Smooth muscle cell (in vitro differentiated cells): ENCODE results near the gene DCHS1. TPM values are rescaled to one million over a fixed set of nuclear protein-coding genes. Genes with fewer than 3 reads are reported as not detected.

Source experiments
- DNase-seq: peaks from one replicate; lab custom pipeline; 2025; ENCODE audit not compliant: unreplicated experiment; lab: John Stamatoyannopoulos, UW
- H2AFZ ChIP-seq: fragments of 200-600 bp; sonication (generic); 2 replicates; pipeline ENCODE4 v1.6.0; 2016; ENCODE audit warnings: antibody characterized with exemption, low read depth, mild to moderate bottlenecking
- H3F3A ChIP-seq: fragments of 200-600 bp; sonication (generic); 2 replicates; pipeline ENCODE4 v1.6.0; 2017; ENCODE audit warnings: antibody characterized with exemption, low read depth
- H3K27ac ChIP-seq: fragments of 200-600 bp; sonication (generic); 2 replicates; pipeline ENCODE4 v1.5.1; 2016; ENCODE audit warnings: low read depth, mild to moderate bottlenecking
- H3K27me3 ChIP-seq: fragments of 200-600 bp; sonication (generic); 2 replicates; pipeline ENCODE4 v1.6.1; 2016; ENCODE audit warnings: low read depth, mild to moderate bottlenecking
- H3K36me3 ChIP-seq: fragments of 200-600 bp; sonication (generic); 2 replicates; pipeline ENCODE4 v1.5.1; 2016; ENCODE audit warnings: low read depth
- H3K4me1 ChIP-seq: fragments of 200-600 bp; sonication (generic); 2 replicates; pipeline ENCODE4 v1.5.1; 2016; ENCODE audit warnings: low read depth
- H3K4me2 ChIP-seq: fragments of 200-600 bp; sonication (generic); 2 replicates; pipeline ENCODE4 v1.6.0; 2016; ENCODE audit warnings: mild to moderate bottlenecking
- H3K4me3 ChIP-seq: fragments of 200-600 bp; sonication (generic); 2 replicates; pipeline ENCODE4 v1.5.1; 2016; ENCODE audit warnings: mild to moderate bottlenecking
- H3K79me2 ChIP-seq: fragments of 200-600 bp; sonication (generic); 2 replicates; pipeline ENCODE4 v1.6.0; 2016; ENCODE audit warnings: low read depth, mild to moderate bottlenecking
- H3K9ac ChIP-seq: fragments of 200-600 bp; sonication (generic); 2 replicates; pipeline ENCODE4 v1.6.0; 2016; ENCODE audit warnings: low read depth
- H3K9me3 ChIP-seq: fragments of 200-600 bp; sonication (generic); replicated peaks from 2 replicates; pipeline ENCODE4 v1.5.1; 2016; ENCODE audit warnings: low read depth
- H4K20me1 ChIP-seq: fragments of 200-600 bp; sonication (generic); 2 replicates; pipeline ENCODE4 v1.6.0; 2016; ENCODE audit warnings: low read depth
- WGBS: methylation state at CpG from one replicate; pipeline ENCODE4 v1.1.7; 2016; ENCODE audit warnings: low lambda C conversion rate; 5-methylcytosine and 5-hydroxymethylcytosine counted together
- polyA plus RNA-seq: library from polyadenylated mRNA; unstranded; fragments of >200 nt; fragmentation: Nextera tagmentation; extraction: Ambion mirVana; gene quantifications from 2 replicates; pipeline ENCODE4 v1.2.1, GENCODE V29; 2016
- total RNA-seq: library from RNA; depleted of rRNA; stranded (reverse); fragments of >200 nt; gene quantifications from 2 replicates; pipeline ENCODE4 v1.2.3, GENCODE V29; 2014
- TF ChIP-seq, protein P1 (sequence below): fragments of 200-600 bp; sonication (generic); IDR thresholded peaks from 2 replicates; pipeline ENCODE4 v1.5.1; 2017; ENCODE audit warnings: borderline replicate concordance, mild to moderate bottlenecking, antibody characterized with exemption; ENCODE audit not compliant: insufficient read depth, poor library complexity, severe bottlenecking

DCHS1 gene
- total and polyA plus RNA-seq, 2 experiments from 2014 or later: 24.5 to 34.2 TPM

DNA sequence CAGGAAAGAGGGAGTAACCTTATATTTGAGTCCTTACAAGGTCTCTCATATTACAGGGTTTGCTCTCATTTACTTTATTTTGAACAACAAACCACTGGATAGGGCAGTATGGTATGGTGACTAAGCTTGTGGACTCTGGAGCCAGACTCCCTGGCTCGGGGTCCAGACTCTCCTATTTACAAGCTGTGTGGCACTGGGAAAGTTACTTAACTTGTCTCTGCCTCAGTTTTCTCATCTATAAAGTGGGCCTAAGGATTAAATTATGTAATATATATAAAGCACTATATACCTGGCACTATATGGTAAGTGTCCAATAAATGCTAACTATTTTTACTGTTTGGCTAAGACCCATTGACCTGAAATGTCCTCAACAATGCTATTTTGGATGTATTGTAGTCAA lies 1.7 kb upstream of the DCHS1 start:
- H3K27me3 ChIP-seq: no peaks in the 10 kb centered on the region
- TF ChIP-seq, protein P1, sequence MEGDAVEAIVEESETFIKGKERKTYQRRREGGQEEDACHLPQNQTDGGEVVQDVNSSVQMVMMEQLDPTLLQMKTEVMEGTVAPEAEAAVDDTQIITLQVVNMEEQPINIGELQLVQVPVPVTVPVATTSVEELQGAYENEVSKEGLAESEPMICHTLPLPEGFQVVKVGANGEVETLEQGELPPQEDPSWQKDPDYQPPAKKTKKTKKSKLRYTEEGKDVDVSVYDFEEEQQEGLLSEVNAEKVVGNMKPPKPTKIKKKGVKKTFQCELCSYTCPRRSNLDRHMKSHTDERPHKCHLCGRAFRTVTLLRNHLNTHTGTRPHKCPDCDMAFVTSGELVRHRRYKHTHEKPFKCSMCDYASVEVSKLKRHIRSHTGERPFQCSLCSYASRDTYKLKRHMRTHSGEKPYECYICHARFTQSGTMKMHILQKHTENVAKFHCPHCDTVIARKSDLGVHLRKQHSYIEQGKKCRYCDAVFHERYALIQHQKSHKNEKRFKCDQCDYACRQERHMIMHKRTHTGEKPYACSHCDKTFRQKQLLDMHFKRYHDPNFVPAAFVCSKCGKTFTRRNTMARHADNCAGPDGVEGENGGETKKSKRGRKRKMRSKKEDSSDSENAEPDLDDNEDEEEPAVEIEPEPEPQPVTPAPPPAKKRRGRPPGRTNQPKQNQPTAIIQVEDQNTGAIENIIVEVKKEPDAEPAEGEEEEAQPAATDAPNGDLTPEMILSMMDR: no peak
- no peak overlapping the region for H3K9ac ChIP-seq
- H3K4me1 ChIP-seq: peaks cover 6% of the 10 kb centered on the region
- H3K36me3 ChIP-seq: no peaks in the 10 kb centered on the region
- H3F3A ChIP-seq: no peaks in the 10 kb centered on the region
- no peaks in the 10 kb centered on the region for H3K9me3 ChIP-seq
- DNase-seq: no peak
- H3K79me2 ChIP-seq: peaks cover 6% of the 10 kb centered on the region
- H3K4me3 ChIP-seq: peak overlapping the region; percentile 65
- H4K20me1 ChIP-seq: peaks cover 16% of the 10 kb centered on the region
- no peak overlapping the region for H3K4me2 ChIP-seq
- no peak overlapping the region for H3K27ac ChIP-seq
- no peak overlapping the region for H2AFZ ChIP-seq
- WGBS: 63% methylated on average over 1 of the region's 1 CpG

DNA sequence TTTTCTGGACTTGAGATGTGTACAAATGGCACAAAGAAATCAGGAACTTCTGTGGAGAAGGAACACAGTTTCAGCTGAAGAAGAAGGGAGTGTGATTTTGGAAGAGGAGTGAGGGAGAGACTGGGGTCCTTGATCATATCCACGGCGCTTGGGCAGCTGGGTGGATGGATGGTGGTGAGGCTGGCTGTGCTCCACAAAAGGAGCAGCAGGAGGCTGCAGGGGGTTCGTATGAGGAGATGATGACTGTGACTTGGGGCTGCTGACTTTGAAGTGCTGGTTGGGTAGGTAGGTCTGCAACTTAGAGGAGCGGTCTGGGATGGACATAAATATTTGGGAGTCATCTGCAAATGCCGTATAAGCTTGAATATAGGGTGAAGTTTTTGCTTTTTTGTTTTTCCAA lies 1.3 kb upstream of the DCHS1 start:
- Histone ChIP-seq H3K27ac (no peak overlapping the region), H3K9me3 (no peaks in the 10 kb centered on the region), H4K20me1 (peaks cover 17% of the 10 kb centered on the region), H3K9ac (no peak overlapping the region), H2AFZ (peak overlapping the region; percentile 85), H3K4me1 (peaks cover 6% of the 10 kb centered on the region), H3K36me3 (no peaks in the 10 kb centered on the region), H3F3A (no peaks in the 10 kb centered on the region), H3K27me3 (no peaks in the 10 kb centered on the region), H3K79me2 (peaks cover 10% of the 10 kb centered on the region), H3K4me2 (peak overlapping the region; percentile 85), H3K4me3 (peak overlapping the region; percentile 65)
- 76% methylated on average over 5 of the region's 5 CpGs for WGBS
- no peak for DNase-seq
- TF ChIP-seq, protein P1: no peak

DNA sequence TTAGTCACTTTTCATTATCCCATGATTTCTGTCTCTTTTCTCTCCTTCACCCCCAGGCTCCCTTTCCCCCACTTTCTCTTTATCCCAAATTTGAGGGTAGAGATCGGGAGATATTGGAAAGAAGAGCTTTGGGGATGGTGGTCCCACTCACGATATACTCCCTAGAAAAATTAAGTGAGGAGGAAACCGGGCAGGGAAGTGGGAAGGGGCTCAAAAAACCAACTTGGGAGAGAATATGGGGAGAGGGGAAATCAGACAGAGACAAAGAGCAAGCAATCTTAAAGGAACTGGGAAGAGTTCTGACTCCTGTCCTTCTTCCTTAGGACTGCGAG lies 941 bp upstream of the DCHS1 start:
- no peak for DNase-seq
- peak overlapping the region; percentile 65 for H3K4me3 ChIP-seq
- H3K79me2 ChIP-seq: peaks cover 13% of the 10 kb centered on the region
- H3K9ac ChIP-seq: no peak overlapping the region
- H4K20me1 ChIP-seq: peaks cover 20% of the 10 kb centered on the region
- H3K4me2 ChIP-seq: peak overlapping the region; percentile 85
- TF ChIP-seq, protein P1: no peak
- H3K27ac ChIP-seq: no peak overlapping the region
- H3K9me3 ChIP-seq: no peaks in the 10 kb centered on the region
- H3K27me3 ChIP-seq: no peaks in the 10 kb centered on the region
- no peaks in the 10 kb centered on the region for H3K36me3 ChIP-seq
- 60% methylated on average over 4 of the region's 4 CpGs for WGBS
- peaks cover 6% of the 10 kb centered on the region for H3K4me1 ChIP-seq
- H2AFZ ChIP-seq: peak overlapping the region; percentile 85
- H3F3A ChIP-seq: no peaks in the 10 kb centered on the region

DNA sequence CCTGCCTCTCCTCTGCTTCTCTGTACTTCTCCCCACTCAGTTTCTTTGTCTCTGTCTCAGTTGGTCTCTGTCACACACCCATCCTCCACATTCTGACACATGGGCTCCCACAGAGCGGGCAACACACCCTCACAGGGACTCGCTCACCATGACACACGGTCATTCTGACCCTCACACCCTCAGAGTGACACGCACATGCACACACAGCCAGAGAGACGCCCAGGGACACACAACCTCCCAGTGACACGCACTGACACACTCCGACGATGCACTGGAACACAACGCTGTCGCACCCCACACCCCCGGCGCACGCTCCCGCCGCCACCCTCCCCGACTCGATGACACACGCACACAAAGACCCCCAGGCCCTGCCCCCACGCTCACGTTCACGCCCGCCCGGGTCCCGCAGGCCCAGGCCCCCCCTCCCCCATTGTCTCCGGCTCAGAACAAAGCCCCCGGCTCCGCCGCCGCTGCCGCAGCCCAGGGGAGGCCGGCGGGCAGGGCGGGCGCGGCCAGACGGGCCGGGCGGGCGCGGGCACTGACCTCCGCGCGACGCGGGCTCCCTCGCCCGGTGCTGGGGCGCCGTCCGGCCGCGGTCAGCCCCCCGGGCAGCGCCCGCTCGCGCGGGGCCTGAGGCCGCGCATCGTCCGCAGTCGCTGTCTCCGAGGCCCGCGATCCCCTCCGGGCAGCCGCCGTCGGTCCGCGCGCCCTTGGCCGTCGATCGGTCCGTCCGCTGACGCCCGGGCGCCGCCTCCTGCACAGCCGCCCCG lies 404 bp downstream of the DCHS1 start:
- Histone ChIP-seq H3K9me3 (no peaks in the 10 kb centered on the region), H3K27me3 (no peaks in the 10 kb centered on the region), H3K36me3 (no peaks in the 10 kb centered on the region), H3F3A (no peaks in the 10 kb centered on the region), H3K27ac (peak overlapping the region; percentile 11), H3K4me1 (peaks cover 6% of the 10 kb centered on the region), H3K4me2 (peak overlapping the region; percentile 86), H3K79me2 (peaks cover 19% of the 10 kb centered on the region), H3K4me3 (peak overlapping the region; percentile 65), H3K9ac (peak overlapping the region; percentile 39), H4K20me1 (peaks cover 33% of the 10 kb centered on the region), H2AFZ (peak overlapping the region; percentile 75)
- TF ChIP-seq, protein P1: no peak
- WGBS: 7% methylated on average over 18 of the region's 84 CpGs
- DNase-seq: no peak
